GM21526 (cell line): ENCODE results near the gene KISS1R.

Experiments used
- ATAC-seq: cut with Tn5 transposase; IDR thresholded peaks from one replicate; pipeline ENCODE4 v1.9.1; 2021; ENCODE audit warnings: moderate library complexity; ENCODE audit not compliant: unreplicated experiment, low FRiP score

The KISS1R gene

DNA sequence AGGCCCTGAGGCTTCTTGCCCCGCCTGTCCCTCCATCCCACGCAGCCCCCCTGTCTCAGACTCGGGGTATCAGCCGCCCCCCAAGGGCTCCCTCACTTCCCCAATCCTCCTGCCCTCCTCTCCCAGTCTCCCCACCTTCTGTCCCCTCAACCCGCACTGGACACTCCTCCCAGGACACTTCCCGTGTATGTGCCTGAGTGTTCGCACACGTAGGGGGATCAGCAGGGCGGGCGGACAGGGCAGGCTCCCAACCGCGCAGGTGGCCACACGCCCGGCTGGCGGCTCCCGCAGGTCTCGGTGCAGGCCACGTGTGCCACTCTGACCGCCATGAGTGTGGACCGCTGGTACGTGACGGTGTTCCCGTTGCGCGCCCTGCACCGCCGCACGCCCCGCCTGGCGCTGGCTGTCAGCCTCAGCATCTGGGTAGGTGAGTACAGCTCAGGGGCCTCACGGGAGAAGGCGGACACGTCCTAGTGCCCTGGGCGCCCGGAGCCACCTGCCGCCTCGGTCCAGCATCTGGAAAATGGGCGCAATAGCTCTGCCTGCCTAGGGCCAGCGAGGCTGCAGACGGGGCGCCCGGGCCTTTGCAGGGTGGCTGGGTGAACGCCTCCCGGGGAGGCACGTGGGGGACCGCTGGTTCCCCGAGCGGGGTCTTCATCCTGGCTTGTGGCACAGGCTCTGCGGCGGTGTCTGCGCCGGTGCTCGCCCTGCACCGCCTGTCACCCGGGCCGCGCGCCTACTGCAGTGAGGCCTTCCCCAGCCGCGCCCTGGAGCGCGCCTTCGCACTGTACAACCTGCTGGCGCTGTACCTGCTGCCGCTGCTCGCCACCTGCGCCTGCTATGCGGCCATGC, 2.3 kb downstream of the KISS1R start:
- no peak for ATAC-seq

DNA sequence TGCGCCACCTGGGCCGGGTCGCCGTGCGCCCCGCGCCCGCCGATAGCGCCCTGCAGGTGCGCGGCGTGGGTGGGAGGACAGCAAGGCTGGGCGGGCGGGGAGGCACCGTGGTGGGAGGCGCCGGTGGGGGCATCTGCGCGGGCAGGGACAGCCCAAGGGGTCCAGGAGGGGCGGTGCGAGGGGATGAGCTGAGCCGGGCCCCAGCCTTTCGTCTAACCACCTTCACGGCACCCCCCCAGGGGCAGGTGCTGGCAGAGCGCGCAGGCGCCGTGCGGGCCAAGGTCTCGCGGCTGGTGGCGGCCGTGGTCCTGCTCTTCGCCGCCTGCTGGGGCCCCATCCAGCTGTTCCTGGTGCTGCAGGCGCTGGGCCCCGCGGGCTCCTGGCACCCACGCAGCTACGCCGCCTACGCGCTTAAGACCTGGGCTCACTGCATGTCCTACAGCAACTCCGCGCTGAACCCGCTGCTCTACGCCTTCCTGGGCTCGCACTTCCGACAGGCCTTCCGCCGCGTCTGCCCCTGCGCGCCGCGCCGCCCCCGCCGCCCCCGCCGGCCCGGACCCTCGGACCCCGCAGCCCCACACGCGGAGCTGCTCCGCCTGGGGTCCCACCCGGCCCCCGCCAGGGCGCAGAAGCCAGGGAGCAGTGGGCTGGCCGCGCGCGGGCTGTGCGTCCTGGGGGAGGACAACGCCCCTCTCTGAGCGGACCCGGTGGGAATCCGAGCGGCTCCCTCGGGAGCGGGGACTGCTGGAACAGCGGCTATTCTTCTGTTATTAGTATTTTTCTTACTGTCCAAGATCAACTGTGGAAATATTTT, 3.1 kb downstream of the KISS1R start:
- ATAC-seq = no peak

DNA sequence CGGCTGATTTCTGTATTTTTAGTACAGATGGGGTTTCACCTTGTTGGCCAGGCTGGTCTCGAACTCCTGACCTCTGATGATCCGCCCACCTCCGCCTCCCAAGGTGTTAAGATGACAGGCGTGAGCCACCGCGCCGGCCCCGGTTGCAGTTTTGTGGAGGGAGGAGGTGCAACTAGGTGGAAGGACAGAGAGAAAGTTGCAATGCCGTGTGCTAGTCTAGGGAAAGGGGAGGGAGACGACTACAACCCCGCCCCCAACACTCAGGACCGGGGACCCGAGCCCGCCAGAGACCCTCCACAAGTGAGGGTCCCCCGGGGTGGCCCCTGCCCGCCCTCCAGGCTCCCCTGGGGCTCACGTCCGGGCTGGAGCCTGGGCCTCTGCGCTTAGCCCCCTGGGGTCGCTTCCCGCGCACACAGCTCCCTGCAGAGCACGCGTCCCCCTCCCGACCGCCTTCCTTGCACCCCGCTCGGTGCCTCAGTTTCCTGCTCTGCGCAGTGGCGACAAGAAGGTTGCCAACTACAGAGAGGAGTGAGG, 7.5 kb downstream of the KISS1R start:
- peak; percentile 7 for ATAC-seq

DNA sequence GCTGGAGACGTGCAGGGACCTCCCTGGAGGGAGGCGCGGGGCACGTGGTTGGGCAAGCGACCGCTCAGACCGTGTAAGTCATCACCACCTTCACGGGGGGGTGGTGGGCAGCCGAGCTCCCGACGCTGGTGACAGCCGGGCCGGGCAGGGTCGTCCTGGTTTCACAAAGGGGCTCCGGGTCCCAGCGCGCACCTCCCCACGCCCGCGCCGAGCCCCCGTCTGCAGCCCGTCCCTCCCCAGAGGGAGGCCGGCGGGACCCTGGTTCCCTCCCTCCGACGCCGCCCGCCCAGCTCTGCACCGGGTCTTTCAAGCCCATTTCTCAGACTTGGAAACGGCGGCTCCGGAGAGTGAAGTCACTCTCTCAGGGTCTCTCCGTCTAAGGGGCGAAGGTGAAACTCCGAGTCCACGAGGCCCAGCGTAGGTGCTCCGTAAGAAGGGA, 8.0 kb downstream of the KISS1R start:
- ATAC-seq = peak; percentile 29

DNA sequence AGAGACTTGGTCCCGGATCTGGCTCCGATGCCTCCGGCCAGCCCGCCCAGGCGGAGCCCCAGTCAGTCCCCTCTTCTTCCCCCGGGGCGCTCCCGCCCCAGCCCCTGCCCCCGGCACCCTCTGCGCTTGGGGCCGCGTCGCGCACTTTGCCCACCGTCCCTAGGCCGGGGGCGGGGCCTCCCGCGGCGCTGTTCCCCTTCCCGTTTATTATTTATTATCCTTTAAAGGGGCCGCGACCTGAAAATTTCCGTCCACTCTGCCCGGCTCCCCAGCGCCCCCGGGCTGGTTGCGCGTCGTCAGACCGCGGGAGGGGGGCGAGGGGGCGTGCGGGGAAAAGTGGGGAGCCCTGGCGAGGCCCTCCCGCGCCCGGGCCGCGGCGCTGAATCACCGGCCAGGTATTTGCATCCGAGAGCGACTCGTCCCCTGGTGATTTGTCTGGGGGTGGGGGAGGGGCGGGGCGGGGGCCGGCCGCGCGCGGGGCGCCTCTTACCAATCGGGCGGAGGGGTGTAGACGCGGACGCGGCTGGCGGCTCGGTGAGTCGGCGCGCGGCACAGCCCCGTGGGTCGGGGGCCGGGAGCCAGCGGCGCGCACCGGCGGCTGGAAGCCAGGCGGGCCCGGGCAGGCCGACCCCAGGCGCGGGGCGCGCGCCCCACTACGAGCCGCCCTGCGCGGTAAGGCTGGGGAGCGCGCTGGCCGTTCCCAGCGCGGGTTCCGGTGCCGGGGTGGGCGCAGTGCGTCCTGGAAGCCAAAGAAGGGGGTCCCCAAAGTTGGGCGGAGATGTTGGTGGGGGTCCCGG, 8.6 kb downstream of the KISS1R start, which contains the start of gene ARID3A:
TSS of gene ARID3A (plus strand) at position 510 of the 797 bp plus-strand sequence. CDS start 3,494 bp downstream, outside the sequence.
- peak; percentile 38 for ATAC-seq

DNA sequence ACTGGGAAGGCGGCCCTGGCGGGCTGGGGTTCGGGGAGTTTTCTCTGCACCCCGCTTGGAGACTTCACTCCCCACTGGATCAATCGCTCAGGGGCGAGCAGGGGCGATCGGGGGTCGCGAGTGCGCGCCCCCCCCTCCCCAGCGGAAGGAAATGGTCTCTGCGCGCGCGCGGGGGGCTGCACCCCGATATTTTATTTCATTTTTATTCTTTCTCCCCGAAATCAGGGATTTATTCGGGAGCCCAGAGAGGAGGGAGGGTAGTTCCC, 9.1 kb downstream of the KISS1R start:
- no peak for ATAC-seq

DNA sequence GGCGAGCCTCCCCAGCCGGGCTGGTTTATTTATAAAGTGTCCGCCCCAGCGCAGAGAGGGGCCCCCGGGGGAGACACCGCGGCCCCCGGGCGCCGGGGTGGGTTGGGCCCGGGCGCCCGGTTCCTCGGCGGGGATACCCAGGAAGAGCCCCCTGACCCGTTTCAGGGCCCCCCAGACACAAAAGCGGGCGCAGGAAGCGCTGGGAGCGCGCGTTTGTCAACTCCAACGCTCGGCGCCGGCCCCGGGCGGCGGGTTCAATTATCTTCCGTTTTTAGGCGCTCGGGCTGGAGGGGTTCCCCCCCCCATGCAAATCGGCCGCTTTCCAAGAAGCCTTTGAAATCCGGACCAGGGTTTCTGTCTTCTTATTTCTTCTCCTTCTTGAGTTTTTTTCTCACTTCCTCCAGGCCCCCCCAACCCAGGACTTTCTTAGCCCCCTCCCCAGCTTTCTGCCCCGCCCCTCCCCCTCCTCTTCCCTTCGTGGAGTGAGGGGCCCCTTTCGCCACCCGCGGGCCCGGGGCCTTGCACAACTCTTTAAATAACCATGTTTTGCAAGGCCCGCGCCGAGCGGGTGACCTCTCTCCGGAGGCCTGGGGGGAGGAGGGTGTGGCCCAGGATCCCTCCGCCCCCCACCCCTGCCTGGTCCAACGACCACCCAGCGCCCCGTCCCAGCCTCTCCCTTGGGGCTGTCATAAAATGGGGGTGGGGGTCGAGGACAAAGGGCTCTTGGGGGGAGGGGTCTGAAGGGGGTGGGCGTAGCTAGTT, 9.6 kb downstream of the KISS1R start:
- no peak for ATAC-seq

DNA sequence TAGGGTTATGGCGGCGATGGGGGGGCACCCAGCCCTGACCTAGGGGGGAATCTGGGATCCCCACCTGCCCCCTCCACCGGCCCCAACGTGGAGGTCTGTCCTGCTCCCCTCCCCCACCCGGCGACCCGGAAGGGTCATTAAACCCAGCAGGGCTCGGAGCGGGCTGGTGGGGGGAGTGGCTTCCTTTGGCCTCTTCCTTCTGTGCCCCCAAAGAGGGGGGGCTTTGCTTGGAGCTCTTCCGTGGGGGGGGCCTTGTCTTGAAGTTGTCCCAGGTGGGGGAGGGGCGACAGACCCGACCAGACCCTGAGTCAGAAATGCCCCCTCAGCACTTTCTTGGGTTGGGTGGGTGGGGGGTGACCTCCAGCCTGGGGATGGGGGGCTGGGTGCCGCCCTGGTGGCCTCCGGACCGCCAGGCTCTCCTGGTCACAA, 10.2 kb downstream of the KISS1R start:
- no peak for ATAC-seq

DNA sequence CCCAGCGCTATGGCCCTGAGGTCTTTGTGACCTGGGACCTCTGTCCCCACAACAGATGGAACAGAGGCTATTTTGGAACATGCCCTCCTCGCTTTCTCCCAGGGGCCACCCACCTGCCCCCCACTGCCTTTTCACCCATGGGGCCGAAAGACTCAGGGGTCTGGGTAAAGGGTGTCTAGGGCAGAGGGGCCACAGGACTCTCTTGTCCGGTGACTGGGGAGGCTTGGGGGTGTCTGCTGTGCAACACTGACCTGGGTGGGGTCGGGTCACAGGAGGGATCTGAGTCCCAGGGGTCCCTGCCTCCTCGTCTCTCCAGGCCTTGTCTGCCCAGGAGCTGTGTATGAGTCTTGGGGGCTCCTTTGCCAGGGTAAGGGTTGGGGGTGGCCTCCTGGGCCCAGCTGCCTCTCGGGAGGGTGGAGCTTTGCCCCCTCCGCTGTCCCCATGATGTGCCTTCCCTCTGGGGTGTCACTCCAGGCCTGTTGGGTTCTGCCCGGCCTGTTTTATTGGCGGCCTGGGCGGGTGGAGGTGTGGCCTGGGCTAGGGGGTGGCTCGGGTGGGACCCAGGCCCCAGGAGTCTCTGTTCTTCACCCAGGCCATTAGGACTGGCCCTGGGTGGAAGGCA, 10.8 kb downstream of the KISS1R start:
- no peak for ATAC-seq

DNA sequence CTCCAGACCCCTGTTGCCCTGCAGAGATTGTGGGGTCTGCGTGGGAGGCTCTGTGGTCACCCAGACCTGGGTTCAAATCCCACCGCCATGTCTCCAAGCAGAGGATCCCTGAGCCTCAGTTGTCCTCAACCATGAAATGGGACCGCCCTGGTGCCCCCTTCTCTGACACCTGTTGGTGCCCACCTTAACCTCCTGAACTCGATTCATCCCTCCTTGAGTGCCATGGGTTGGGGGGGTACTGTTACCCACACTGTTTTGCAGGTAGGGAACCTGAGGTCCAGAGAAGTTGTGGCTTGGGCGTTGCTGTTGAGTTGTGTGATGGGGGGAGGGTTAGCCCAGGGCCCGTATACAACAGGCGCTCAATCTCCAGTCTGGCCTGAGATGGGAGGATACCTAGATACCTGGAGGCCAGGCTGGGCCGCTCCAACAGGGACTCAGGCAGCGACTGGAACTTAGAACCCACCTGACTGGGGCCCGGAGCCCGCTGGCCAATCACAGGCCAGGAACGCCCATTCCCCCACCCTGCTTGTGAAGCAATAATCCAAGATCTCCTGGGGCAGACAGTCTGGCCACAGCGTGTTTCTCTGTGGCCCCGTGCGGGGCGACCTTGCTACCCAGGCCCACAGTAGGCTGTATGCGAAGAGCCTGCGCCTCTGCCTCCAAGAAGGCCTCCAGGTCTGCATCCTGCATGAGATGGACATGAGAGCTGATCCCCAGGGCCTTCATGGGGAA, 11.5 kb downstream of the KISS1R start:
- ATAC-seq = no peak

DNA sequence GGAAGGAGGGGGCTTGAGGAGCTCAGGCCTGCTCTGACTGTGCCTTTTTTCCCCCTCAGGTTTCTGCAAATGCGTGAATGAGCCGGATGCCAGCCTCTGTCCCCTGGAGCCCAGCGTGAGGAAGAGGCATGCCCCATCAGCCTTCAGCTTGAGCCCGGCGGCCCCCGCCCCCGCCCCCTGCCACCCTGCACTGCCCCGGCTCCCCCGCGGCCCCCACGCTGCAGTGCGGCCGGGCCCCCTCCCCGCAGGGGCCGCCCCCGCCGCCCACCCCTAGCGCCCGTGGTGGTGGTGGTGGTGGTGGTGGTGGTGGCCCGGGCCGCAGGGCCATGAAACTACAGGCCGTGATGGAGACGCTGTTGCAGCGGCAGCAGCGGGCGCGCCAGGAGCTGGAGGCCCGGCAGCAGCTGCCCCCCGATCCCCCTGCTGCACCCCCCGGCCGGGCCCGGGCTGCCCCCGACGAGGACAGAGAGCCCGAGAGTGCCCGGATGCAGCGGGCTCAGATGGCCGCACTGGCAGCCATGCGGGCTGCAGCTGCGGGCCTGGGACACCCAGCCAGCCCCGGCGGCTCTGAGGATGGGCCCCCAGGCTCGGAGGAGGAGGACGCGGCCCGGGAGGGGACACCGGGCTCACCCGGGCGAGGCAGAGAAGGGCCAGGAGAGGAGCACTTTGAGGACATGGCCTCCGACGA, 12.2 kb downstream of the KISS1R start:
- no peak for ATAC-seq

DNA sequence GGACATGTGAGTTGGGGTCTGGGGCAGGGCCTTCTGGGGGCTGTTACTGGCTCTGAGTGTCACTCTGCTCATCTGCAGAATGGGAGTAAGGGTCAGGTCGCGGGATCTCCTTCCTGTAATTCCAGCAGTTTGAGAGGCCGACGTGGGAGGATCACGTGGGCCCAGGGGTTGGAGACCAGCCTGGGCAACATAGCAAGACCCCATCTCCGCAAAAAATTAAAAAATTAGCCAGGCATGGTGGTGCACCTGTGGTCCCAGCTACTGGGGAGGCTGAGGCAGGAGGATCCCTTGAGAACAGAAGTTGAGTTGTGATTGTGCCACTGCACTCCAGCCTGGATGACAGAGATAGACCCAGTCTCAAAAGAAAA, 12.7 kb downstream of the KISS1R start:
- no peak for ATAC-seq

DNA sequence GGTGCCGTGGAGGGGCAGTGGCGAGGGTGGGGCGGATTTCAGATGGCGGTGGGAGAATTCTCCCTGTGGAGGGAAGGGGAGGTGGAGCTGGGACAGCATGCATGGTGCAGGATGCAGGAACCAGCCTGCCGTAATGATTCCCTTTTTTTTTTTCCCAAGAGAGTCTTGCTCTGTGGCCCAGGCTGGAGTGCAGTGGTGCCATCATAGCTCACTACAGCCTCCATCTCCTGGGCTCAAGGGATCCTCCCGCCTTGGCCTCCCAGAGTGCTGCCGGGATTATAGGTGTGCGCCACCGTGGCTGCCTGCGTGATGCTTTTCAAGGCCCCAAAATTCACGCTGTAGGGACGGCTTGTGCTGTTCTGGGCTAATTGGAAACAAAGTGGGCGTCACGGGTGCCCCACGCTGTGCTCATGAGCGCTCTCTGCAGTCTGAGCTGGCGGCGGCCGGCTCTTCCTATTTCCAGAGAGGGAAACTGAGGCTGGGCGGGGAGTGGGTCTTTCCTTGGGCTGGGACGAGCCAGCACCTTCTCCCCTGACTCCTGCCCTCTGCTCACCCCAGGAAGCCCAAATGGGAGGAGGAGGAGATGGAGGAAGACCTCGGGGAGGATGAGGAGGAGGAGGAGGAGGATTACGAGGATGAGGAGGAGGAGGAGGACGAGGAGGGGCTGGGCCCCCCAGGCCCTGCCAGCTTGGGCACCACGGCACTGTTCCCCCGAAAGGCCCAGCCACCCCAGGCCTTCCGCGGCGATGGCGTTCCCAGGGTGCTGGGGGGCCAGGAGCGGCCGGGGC, 14.9 kb downstream of the KISS1R start:
- ATAC-seq = no peak

DNA sequence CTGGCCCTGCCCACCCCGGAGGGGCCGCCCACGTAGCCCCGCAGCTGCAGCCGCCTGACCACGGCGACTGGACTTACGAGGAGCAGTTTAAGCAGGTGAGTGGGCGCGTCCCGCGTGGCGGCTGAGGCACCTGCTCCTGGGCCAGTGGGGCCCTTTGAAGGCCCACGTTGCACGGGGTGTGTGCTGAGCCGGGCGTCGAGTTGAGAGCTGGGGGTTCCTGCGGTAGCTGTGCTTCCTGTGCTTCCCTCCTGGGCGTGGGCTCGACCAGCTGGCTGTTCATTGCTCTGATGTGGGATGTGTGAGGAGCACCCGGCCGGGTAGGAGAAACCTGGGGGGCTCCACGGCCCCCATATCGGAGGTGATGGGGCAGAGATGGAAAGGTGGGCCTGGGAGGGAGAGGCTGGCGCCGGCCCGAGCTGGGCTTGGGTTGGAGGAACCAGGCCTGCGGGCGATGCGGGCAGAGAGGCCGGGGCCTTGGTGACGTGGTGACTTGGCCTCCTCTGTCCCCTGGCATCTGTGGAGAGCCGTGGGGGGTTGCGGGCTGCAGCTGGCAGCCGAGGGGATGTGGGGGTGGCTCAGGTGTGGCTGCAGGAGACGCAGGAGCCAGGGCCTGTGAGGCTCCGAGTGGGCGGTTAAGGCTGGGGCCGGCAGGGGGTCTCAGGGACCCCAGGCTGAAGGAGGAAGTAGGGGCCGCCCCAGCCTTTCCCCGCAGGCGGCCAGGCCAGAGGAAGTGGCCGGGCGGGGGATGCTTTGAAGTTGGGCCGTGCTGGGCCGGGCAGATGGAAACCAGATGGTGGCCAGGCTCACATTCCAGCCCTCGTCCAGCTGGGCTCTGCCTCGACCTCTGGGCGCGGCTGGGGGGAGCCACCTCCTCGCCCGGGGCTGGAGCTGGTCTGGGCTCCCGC, 15.8 kb downstream of the KISS1R start:
- ATAC-seq = no peak

DNA sequence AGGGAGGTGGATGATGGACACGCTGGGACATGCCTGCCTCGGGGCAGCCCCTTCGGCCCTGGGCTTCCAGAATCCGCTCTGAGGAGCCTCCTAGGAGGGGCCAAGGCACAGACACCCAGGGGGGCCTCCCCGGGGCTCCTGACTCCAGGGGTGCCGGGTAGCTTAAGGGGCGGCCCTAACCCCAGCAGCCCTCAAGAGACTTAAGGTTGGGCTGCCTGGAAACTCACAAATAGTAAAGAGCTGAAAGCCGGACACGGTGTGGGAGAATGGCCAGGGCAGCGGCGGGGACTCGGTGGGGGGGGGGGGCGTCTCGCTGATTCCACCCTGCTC, 16.4 kb downstream of the KISS1R start:
- ATAC-seq = no peak

DNA sequence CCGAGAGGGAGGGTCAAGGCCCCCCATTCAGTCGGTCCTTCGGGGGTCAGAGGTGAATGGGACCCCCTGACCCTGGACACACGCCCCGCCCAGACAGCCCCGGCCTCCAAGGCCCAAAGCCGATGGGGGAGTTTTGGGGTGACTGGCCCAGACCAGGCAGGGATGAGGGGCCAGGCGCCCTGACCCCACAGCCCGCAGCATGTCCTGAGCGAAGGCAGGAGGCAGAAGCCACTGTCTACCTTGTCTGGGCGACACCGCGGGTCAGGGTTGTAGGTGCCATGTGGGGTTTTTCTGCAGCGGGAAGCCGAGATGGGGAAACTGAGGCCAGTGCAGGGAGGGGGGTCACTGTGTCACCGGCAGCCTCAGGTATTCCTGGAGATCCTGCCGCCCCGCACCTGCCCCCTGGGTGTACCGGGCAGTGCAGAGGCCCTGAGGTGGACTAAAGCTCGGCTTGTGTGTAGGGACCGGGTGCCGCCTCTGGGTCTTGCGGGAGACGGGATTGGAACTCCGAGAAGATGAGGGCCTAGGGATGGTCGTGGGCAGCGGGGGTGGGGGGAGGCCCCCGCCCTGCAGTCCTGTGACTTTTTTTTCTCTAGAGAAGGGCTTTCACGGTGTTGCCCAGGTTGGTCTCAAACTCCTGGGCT, 17.2 kb downstream of the KISS1R start:
- ATAC-seq = no peak
